Peyer's patch (tissue), 4 donors: Measurements from ENCODE around the gene HOTAIR. TPM values are rescaled to one million over a fixed set of nuclear protein-coding genes. Genes with fewer than 3 reads are reported as not detected.

Experiments used
- DNase-seq, 3 donors: peaks; one replicate each; pipeline ENCODE4 v3.0.0-alpha.2; 2017 to 2019
- H3K27ac ChIP-seq, 4 donors: fragments of 200-600 bp; sonication (generic); one replicate each; pipeline ENCODE4 v1.5.1; 2016 to 2019
- H3K27me3 ChIP-seq, 2 donors: fragments of 200-600 bp; sonication (generic); one replicate each; pipeline ENCODE4 v1.5.1; 2019
- H3K36me3 ChIP-seq, 3 donors: fragments of 200-600 bp; sonication (generic); one replicate each; pipeline ENCODE4 v1.5.1; 2016 to 2019
- H3K4me1 ChIP-seq, 4 donors: fragments of 200-600 bp; sonication (generic); one replicate each; pipeline ENCODE4 v1.5.1; 2016 to 2019
- H3K4me3 ChIP-seq, 4 donors: fragments of 200-600 bp; sonication (generic); 1 replicate in 3 of 4; 2 replicates in 1 of 4; pipeline ENCODE4 v1.5.1; 2016 to 2019; ENCODE audit warnings: mild to moderate bottlenecking in 1 of 4
- H3K9me3 ChIP-seq, 4 donors: fragments of 200-600 bp; sonication (generic); one replicate each; pipeline ENCODE4 v1.5.1; 2016 to 2019; ENCODE audit warnings: mild to moderate bottlenecking in 1 of 4
- POLR2A ChIP-seq, 2 donors: fragments of 450-650 bp; IDR thresholded peaks; one replicate each; pipeline ENCODE4 v1.5.1; 2017; ENCODE audit warnings: antibody characterized with exemption in 2 of 2, mild to moderate bottlenecking in 2 of 2, moderate library complexity in 2 of 2
- total RNA-seq, 4 donors: library from RNA; depleted of rRNA; stranded (reverse); fragments of >200 nt; gene quantifications; one replicate each; pipeline ENCODE4 v1.1.0, GENCODE V29; 2016
- TF ChIP-seq, protein P1 (sequence below), 6 experiments: fragments of 450-650 bp in 4 of 6; fragments of 200-600 bp in 2 of 6; sonication (generic) in 1 of 6; IDR thresholded peaks; one replicate each; pipeline ENCODE4 v1.5.1; 2017 to 2019; ENCODE audit warnings: antibody characterized with exemption in 6 of 6, mild to moderate bottlenecking in 3 of 6, moderate library complexity in 1 of 6

The HOTAIR gene
- total RNA-seq, 4 donors from 2014 or later, result 1.4 TPM; not detected in 3

DNA sequence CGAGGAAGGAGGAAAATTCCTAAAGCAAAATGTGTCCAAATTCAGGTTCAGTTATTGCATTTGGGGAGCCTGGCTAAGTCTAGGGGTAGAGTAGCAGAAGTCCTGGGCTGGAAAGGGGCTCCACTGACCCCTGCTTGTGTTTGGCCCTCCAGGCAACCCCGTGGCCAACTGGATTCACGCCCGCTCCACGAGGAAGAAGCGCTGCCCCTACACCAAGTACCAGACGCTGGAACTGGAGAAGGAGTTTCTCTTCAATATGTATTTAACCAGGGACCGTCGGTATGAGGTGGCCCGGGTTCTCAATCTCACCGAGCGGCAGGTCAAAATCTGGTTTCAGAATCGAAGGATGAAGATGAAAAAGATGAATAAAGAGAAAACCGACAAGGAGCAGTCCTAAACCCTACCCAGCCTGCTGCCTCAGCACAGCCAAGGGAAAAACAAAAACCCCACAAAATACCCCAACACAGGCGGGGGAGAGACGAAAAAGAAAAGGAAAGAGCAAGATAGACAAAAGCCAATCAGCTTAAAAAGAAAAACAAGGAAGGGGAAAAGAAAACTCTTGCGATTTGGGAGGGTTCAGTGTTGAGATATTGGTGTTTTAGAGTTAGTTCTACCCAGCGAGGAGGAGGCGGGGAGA is 27.6 kb upstream of the HOTAIR start:
- no peak for TF ChIP-seq POLR2A (IDR thresholded peaks at IDR 0.05)
- TF ChIP-seq, protein P1, sequence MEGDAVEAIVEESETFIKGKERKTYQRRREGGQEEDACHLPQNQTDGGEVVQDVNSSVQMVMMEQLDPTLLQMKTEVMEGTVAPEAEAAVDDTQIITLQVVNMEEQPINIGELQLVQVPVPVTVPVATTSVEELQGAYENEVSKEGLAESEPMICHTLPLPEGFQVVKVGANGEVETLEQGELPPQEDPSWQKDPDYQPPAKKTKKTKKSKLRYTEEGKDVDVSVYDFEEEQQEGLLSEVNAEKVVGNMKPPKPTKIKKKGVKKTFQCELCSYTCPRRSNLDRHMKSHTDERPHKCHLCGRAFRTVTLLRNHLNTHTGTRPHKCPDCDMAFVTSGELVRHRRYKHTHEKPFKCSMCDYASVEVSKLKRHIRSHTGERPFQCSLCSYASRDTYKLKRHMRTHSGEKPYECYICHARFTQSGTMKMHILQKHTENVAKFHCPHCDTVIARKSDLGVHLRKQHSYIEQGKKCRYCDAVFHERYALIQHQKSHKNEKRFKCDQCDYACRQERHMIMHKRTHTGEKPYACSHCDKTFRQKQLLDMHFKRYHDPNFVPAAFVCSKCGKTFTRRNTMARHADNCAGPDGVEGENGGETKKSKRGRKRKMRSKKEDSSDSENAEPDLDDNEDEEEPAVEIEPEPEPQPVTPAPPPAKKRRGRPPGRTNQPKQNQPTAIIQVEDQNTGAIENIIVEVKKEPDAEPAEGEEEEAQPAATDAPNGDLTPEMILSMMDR (IDR thresholded peaks at IDR 0.05), result no peak
- H3K27ac ChIP-seq, result peak overlapping the region in 3 of 4 donors; percentile 0 to 83 (median 52)
- H3K9me3 ChIP-seq, result no peaks in the 10 kb centered on the region
- peaks cover 0 to 25% (median 3%) of the 10 kb centered on the region in 4 donors for H3K4me1 ChIP-seq
- no peaks in the 10 kb centered on the region for H3K36me3 ChIP-seq
- peaks cover 0 to 42% of the 10 kb centered on the region in 2 donors for H3K27me3 ChIP-seq
- no peak for DNase-seq
- peak overlapping the region in 1 of 4 donors; percentile 56 for H3K4me3 ChIP-seq

DNA sequence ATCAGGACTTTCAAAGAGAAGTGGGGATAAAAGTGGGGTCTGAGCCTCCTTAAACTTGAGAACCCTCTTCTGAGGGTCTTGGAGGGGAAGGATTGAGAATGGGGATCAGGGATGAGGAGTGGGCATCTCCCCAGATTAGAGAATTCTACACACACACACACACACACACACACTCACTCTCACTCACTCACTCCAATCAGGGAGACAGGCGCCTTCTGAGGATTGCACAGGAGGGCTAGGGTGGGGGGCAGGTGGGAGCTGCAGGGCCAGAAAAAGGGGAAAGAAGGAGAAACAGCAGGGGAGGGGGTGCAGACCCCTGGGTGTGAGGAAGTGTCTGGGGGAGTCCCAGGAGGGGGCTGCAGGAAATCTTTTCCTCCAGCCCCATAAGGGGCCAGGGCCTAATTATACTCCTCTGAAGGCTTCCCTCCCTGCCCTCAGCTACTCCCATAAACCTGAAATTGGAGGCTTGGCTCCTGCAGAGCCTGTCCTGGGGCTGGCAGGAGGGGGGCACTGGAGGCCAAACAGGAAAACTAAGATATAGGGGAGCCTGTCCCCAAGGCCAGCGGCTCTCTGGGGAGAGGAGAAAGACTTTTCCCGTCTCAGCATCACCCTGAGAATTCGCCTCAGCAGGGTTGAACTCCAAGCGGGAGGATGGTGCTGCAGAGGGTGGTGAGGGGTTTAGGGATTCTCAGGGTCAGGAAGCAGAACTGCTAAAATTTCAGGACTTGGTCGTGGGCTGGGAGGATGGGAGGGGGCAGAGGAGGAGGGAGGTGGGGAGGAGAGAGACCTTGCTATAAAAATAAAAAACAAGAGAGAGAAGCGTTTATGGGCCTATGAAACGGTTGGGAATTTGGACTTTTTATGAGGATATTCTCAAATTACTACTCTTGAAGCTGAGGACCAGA is 26.8 kb upstream of the HOTAIR start:
- Histone ChIP-seq H3K27ac (peak overlapping the region; percentile 19 to 83 (median 62)), H3K27me3 (peaks cover 0 to 42% of the 10 kb centered on the region in 2 donors), H3K36me3 (no peaks in the 10 kb centered on the region), H3K4me1 (peaks cover 1 to 17% (median 5%) of the 10 kb centered on the region in 4 donors), H3K9me3 (no peaks in the 10 kb centered on the region), H3K4me3 (peak overlapping the region in 3 of 4 donors; percentile 39 to 56 (median 42))
- DNase-seq, result no peak
- TF ChIP-seq POLR2A (IDR thresholded peaks at IDR 0.05), result no peak
- TF ChIP-seq, protein P1 (IDR thresholded peaks at IDR 0.05), result no peak

- TF ChIP-seq POLR2A (IDR thresholded peaks at IDR 0.05), result no peak
- TF ChIP-seq, protein P1 (IDR thresholded peaks at IDR 0.05), result no peak
- peaks cover 2 to 23% (median 8%) of the 10 kb centered on the region in 4 donors for H3K4me1 ChIP-seq
- H3K27ac ChIP-seq, result peak within 1 kb of the TSS; percentile 73 to 83 (median 75)
- no peaks in the 10 kb centered on the region for H3K9me3 ChIP-seq
- peaks cover 0 to 49% of the 10 kb centered on the region in 2 donors for H3K27me3 ChIP-seq
- no peaks in the 10 kb centered on the region for H3K36me3 ChIP-seq
- peak in 1 of 3 donors; percentile 48 for DNase-seq
- H3K4me3 ChIP-seq, result peak within 1 kb of the TSS; percentile 38 to 56 (median 40)
Measured at GRCh38 chr12:54000116-54001114, 25.7 kb upstream of the HOTAIR start, which contains the start of gene HOXC9. Gene HOXC9 (plus strand): TSS chr12:54000161. CDS start chr12:54000189, 28 bp downstream.

- DNase-seq, result peak in 1 of 3 donors; percentile 68
- H3K27ac ChIP-seq, result peak overlapping the region; percentile 73 to 83 (median 75)
- peaks cover 0 to 55% of the 10 kb centered on the region in 2 donors for H3K27me3 ChIP-seq
- H3K36me3 ChIP-seq, result no peaks in the 10 kb centered on the region
- H3K9me3 ChIP-seq, result no peaks in the 10 kb centered on the region
- H3K4me1 ChIP-seq, result peaks cover 4 to 30% (median 15%) of the 10 kb centered on the region in 4 donors
- TF ChIP-seq, protein P1 (IDR thresholded peaks at IDR 0.05), result no peak
- TF ChIP-seq POLR2A (IDR thresholded peaks at IDR 0.05), result no peak
- peak overlapping the region; percentile 38 to 56 (median 40) for H3K4me3 ChIP-seq
Measured at GRCh38 chr12:53999559-54000115, 24.9 kb upstream of the HOTAIR start.
